Measurements from ENCODE around the gene CLEC4F.

GRCh38 chr2:70854411-70854810 is 34.0 kb upstream of the CLEC4F start:
- no peak for TF ChIP-seq CTCF (conservative IDR thresholded peaks at IDR 0.05; ENCODE audit: low read depth in 2 of 2)
- TF ChIP-seq JUNB (IDR thresholded peaks at IDR 0.05; ENCODE audit: unreplicated experiment) = no peak
- TF ChIP-seq POLR2AphosphoS5 (IDR thresholded peaks at IDR 0.05; ENCODE audit: low read depth) = no peak
- TF ChIP-seq EZH2phosphoT487 (IDR thresholded peaks at IDR 0.05; ENCODE audit: unreplicated experiment) = no peak
- TF ChIP-seq, protein P1, sequence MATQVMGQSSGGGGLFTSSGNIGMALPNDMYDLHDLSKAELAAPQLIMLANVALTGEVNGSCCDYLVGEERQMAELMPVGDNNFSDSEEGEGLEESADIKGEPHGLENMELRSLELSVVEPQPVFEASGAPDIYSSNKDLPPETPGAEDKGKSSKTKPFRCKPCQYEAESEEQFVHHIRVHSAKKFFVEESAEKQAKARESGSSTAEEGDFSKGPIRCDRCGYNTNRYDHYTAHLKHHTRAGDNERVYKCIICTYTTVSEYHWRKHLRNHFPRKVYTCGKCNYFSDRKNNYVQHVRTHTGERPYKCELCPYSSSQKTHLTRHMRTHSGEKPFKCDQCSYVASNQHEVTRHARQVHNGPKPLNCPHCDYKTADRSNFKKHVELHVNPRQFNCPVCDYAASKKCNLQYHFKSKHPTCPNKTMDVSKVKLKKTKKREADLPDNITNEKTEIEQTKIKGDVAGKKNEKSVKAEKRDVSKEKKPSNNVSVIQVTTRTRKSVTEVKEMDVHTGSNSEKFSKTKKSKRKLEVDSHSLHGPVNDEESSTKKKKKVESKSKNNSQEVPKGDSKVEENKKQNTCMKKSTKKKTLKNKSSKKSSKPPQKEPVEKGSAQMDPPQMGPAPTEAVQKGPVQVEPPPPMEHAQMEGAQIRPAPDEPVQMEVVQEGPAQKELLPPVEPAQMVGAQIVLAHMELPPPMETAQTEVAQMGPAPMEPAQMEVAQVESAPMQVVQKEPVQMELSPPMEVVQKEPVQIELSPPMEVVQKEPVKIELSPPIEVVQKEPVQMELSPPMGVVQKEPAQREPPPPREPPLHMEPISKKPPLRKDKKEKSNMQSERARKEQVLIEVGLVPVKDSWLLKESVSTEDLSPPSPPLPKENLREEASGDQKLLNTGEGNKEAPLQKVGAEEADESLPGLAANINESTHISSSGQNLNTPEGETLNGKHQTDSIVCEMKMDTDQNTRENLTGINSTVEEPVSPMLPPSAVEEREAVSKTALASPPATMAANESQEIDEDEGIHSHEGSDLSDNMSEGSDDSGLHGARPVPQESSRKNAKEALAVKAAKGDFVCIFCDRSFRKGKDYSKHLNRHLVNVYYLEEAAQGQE (IDR thresholded peaks at IDR 0.05; ENCODE audit: unreplicated experiment) = no peak
